GM12892 (cell line): ENCODE results near the gene TLR5.

Experiments used
- DNase-seq: peaks from one replicate; pipeline ENCODE4 v3.0.0; 2011; ENCODE audit not compliant: insufficient read length
- FAIRE-seq: peaks from 2 replicates; lab custom pipeline; 2011; peaks lifted over from hg19 to GRCh38; lab: Jason Lieb, UNC
- POLR2A ChIP-seq: IDR thresholded peaks from 2 replicates; pipeline ENCODE4 v1.6.1; 2011; ENCODE audit warnings: low read depth, low read length, control low read depth
- POLR2AphosphoS5 ChIP-seq: IDR thresholded peaks from 2 replicates; pipeline ENCODE4 v1.6.1; 2011; ENCODE audit warnings: low read depth, low read length, control low read depth
- TAF1 ChIP-seq: IDR thresholded peaks from 2 replicates; pipeline ENCODE4 v1.6.1; 2011; ENCODE audit warnings: low read depth, mild to moderate bottlenecking, control low read depth, low read length, borderline replicate concordance

The TLR5 gene

GRCh38 chr1:223075834-223076233, 67.2 kb downstream of the TLR5 start:
- no peak for DNase-seq
- no peak for FAIRE-seq

GRCh38 chr1:223074445-223075300, 68.4 kb downstream of the TLR5 start:
- DNase-seq: no peak
- TF ChIP-seq POLR2A (no peak), POLR2AphosphoS5 (no peak), TAF1 (no peak)
- FAIRE-seq: no peak

More at GRCh38 chr1:223075834-223076233, 67.2 kb downstream of the TLR5 start:
- TF ChIP-seq POLR2A: no peak
- TF ChIP-seq POLR2AphosphoS5: no peak
- no peak for TF ChIP-seq TAF1

DNA sequence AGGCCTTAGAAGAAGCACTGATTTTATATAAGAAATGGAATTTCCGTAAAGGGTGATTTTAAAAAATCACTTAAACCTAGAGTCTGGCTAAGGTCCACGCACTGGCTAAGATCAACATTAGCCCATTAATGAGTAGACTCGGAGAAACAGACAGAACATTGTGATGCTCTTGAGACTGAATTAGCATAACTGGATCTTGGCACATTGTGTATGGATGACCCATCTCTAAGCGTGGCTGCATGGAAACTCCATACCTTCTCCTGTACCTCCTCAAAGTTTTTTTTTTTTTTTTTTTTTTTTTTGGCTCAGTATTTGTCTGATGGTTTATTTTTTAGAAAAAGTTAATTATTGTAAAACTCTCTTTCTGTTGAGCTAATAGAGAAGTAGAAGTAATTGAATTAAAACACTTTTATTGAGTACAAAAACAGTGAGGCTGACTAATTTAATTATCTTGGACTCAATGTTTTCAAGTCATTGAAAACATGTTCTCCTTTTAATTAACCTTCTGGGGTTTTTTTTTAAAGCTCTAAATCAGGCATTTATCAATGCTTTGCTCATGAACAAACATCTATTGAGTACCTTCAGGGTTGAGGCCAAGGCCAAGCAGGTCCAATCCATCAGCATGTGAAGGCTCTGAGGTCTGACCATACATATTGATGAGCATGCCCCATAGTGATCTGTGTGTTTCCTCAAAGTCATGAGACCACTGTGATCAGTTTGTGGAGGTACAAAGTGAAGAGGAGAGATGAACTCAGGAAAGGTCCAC, 74.0 kb downstream of the TLR5 start:
- DNase-seq: no peak
- no peak for FAIRE-seq
- no peak for TF ChIP-seq TAF1
- no peak for TF ChIP-seq POLR2A
- TF ChIP-seq POLR2AphosphoS5: no peak

DNA sequence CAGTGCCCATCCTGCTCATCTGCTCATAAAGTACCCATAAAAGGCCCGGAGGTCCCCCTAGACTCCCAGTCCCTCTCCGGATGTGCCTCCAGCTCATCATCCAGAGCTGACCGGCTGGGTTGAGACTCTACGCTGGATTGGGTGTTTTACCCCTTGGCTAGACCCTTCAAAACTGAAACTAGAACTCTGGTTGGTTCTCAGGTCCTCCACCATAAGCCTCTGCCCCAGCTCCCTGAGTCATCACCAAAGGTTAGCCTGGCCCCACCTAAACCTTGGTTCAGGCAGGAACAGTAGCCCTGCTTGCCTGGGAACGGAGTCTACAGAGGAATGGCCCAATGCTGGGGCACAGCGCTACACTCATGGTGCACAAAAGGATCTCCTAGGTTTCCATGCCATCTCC, 75.1 kb downstream of the TLR5 start:
- DNase-seq (no peak), FAIRE-seq (no peak)
- TF ChIP-seq TAF1: no peak
- no peak for TF ChIP-seq POLR2A
- TF ChIP-seq POLR2AphosphoS5: no peak

GRCh38 chr1:223066415-223066814, 76.6 kb downstream of the TLR5 start:
- FAIRE-seq (no peak), DNase-seq (no peak)
- no peak for TF ChIP-seq POLR2A
- TF ChIP-seq TAF1: no peak
- no peak for TF ChIP-seq POLR2AphosphoS5

- TF ChIP-seq POLR2A (no peak), TAF1 (no peak), POLR2AphosphoS5 (no peak)
- no peak for FAIRE-seq
- no peak for DNase-seq
Observed at GRCh38 chr1:223062177-223062576, 80.9 kb downstream of the TLR5 start.

DNA sequence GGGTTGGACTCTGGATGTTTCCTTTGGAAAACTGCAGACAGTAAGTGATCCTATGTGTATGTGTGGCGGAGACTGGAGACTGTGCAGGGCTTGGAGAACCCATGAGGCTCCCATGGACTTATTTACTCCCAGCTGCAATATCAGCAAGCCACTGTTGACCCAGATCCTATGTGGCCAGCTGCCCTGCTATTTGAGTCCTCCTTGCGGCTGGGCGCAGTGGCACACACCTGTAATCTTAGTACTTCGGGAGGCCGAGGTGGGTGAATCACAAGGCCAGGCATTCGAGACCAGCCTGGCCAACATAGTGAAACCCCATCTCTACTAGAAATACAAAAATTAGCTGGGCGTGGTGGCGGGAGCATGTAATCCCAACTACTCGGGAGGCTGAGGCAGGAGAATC, 83.5 kb downstream of the TLR5 start:
- no peak for DNase-seq
- TF ChIP-seq POLR2A: no peak
- TF ChIP-seq TAF1: no peak
- no peak for TF ChIP-seq POLR2AphosphoS5
- FAIRE-seq: no peak
